Activated effector memory CD4-positive, alpha-beta T cell treated with anti-CD3 and anti-CD28 coated beads, Interleukin-2, amount 50 U/mL, for 16 hours (primary cell): Measurements from ENCODE around the gene ITGB4.

Experiments used
- DNase-seq: peaks from one replicate; pipeline ENCODE4 v3.0.0-alpha.2; 2020

The ITGB4 gene

GRCh38 chr17:75803883-75804282 is 82.6 kb downstream of the ITGB4 start:
- DNase-seq, result no peak

DNA sequence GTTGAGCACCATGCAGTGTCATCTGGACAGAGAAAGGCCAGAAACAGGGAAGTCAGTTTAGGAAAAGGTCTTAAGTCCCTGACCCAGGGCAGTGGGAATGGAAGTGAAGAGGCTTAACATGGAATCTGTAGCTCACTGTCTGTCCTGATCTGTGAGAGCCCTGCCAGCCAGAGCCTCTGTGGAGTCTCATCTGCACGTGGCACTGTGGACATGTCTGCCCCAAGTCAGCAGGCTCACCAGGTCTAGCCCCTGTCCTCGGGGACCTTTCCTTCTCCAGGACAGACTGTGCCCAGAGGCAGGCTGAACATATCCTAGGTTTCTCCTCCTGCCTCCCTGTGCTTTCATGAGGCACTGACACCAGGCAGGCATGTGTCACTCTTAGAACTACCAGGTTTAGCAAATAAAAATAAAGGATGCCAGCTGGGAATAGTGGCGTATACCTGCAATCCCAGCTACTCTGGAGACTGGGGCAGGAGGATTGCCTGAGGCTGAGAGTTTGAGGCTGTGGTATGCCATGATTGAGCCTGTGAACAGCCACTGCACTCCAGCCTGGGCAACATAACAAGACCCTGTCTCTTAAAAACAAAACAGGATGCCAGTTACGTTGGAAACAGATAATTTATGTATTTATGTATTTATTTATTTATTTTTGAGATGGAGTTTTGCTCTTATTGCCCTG is 85.7 kb downstream of the ITGB4 start:
- no peak for DNase-seq
